ENCODE results near the gene CDKAL1.

GRCh38 chr6:20744911-20745557 is 210.8 kb downstream of the CDKAL1 start:
- TF ChIP-seq CTCF (IDR thresholded peaks at IDR 0.05): no peak
- no peak for TF ChIP-seq EP300 (IDR thresholded peaks at IDR 0.05)
- TF ChIP-seq POLR2AphosphoS5 (IDR thresholded peaks at IDR 0.05): no peak
